SK-N-SH treated with all-trans-retinoic acid at 6 μM for 48 hours (cell line): ENCODE results near the gene ACBD6.

ENCODE experiments used
- ARNTL ChIP-seq: fragments of 450-650 bp; formaldehyde crosslinking; IDR thresholded peaks from 2 replicates; pipeline ENCODE4 v1.5.0; 2020; ENCODE audit warnings: low read depth, mild to moderate bottlenecking, moderate library complexity, borderline replicate concordance
- BACH2 ChIP-seq: fragments of 250-450 bp; sonication (Bioruptor Pico); IDR thresholded peaks from 2 replicates; pipeline ENCODE4 v1.9.0; 2021; ENCODE audit warnings: mild to moderate bottlenecking, borderline replicate concordance
- CSDC2 ChIP-seq: fragments of 250-450 bp; sonication (Bioruptor Pico); IDR thresholded peaks from 2 replicates; pipeline ENCODE4 v1.5.0; 2020; ENCODE audit warnings: mild to moderate bottlenecking, moderate library complexity
- ESRRG ChIP-seq: fragments of 250-450 bp; sonication (Bioruptor Pico); IDR thresholded peaks from 2 replicates; pipeline ENCODE4 v1.6.1; 2021; ENCODE audit warnings: mild to moderate bottlenecking
- PPARA ChIP-seq: fragments of 250-450 bp; sonication (Bioruptor Pico); IDR thresholded peaks from 2 replicates; pipeline ENCODE4 v1.5.0; 2020; ENCODE audit warnings: mild to moderate bottlenecking, borderline replicate concordance
- RARB ChIP-seq: fragments of 250-450 bp; sonication (Bioruptor Pico); IDR thresholded peaks from 2 replicates; pipeline ENCODE4 v1.8.0; 2021; ENCODE audit warnings: mild to moderate bottlenecking, moderate library complexity
- TOX ChIP-seq: fragments of 250-450 bp; sonication (Bioruptor Pico); IDR thresholded peaks from 2 replicates; pipeline ENCODE4 v1.8.0; 2021; ENCODE audit warnings: mild to moderate bottlenecking, moderate library complexity, borderline replicate concordance
- ZC3H10 ChIP-seq: fragments of 250-450 bp; sonication (Bioruptor Pico); IDR thresholded peaks from 2 replicates; pipeline ENCODE4 v1.5.1; 2021; ENCODE audit warnings: mild to moderate bottlenecking, moderate library complexity
- ZFP3 ChIP-seq: fragments of 250-450 bp; sonication (Bioruptor Pico); IDR thresholded peaks from 2 replicates; pipeline ENCODE4 v1.5.0; 2020; ENCODE audit warnings: mild to moderate bottlenecking, moderate library complexity
- ZFP30 ChIP-seq: fragments of 450-650 bp; formaldehyde crosslinking; IDR thresholded peaks from 2 replicates; pipeline ENCODE4 v1.5.0; 2022; ENCODE audit warnings: mild to moderate bottlenecking, moderate library complexity
- TF ChIP-seq, protein P1 (sequence below): fragments of 250-450 bp; sonication (Bioruptor Pico); IDR thresholded peaks from 2 replicates; pipeline ENCODE4 v1.8.0; 2020; ENCODE audit warnings: mild to moderate bottlenecking, moderate library complexity, borderline replicate concordance

DNA sequence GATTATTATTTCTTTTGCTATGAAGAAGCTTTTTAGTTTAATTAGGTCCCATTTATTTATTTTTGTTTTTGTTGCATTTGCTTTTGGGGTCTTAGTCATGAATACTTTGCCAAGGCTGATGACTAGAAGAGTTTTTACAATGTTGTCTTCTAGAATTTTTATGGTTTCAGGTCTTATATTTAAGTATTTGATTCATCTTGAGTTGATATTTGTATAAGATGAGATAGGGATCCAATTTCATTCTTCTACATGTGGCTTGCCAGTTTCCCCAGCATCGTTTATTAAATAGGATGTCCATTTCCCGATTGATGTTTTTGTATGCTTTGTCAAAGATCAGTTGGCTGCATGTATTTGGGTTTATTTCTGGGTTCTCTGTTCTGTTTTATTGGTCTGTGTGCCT lies 8.5 kb upstream of the ACBD6 start:
- TF ChIP-seq, protein P1, sequence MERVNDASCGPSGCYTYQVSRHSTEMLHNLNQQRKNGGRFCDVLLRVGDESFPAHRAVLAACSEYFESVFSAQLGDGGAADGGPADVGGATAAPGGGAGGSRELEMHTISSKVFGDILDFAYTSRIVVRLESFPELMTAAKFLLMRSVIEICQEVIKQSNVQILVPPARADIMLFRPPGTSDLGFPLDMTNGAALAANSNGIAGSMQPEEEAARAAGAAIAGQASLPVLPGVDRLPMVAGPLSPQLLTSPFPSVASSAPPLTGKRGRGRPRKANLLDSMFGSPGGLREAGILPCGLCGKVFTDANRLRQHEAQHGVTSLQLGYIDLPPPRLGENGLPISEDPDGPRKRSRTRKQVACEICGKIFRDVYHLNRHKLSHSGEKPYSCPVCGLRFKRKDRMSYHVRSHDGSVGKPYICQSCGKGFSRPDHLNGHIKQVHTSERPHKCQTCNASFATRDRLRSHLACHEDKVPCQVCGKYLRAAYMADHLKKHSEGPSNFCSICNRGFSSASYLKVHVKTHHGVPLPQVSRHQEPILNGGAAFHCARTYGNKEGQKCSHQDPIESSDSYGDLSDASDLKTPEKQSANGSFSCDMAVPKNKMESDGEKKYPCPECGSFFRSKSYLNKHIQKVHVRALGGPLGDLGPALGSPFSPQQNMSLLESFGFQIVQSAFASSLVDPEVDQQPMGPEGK (CRISPR knock-in tag), result no peak
- TF ChIP-seq ZFP30 (CRISPR knock-in tag), result no peak
- TF ChIP-seq ZFP3 (CRISPR knock-in tag), result no peak
- no peak for TF ChIP-seq RARB (CRISPR knock-in tag)
- no peak for TF ChIP-seq ESRRG (CRISPR knock-in tag)
- TF ChIP-seq TOX, result no peak
- no peak for TF ChIP-seq CSDC2 (CRISPR knock-in tag)
- TF ChIP-seq ZC3H10 (CRISPR knock-in tag), result no peak
- TF ChIP-seq PPARA (CRISPR knock-in tag), result no peak
- TF ChIP-seq BACH2 (CRISPR knock-in tag), result no peak
- no peak for TF ChIP-seq ARNTL (CRISPR knock-in tag)
